GM21619 (cell line): ENCODE measurements around the gene CALD1.
"Not testable (repeated sequence)": the region's sequence is repeated elsewhere in the genome, so short reads cannot be mapped to it uniquely, and the experiment has no call there.

Experiments used
- ATAC-seq: cut with Tn5 transposase; IDR thresholded peaks from one replicate; pipeline ENCODE4 v1.9.1; 2021; ENCODE audit not compliant: unreplicated experiment

CALD1 gene

DNA sequence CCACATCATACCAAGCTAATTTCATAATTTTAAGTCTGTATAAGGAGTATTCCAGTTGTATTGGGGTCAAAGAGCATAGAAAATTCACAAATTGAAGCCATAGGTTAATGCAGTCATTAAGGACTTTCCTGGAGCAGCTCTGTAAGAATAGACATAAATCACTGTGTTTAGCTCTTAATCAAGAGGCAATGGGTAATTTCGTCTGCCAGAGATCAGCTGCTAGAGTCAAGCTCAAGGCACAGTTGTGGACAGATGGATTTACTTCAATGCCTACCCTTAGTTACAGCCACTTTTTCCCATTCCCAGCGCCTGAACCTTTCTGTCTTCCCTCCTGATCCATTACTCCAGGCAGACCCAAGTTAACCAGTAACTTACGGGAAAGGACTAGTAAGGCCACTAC lies 166.3 kb downstream of the CALD1 start:
- no peak for ATAC-seq

- ATAC-seq = no peak
Observed at GRCh38 chr7:134946260-134946659, 166.8 kb downstream of the CALD1 start.

DNA sequence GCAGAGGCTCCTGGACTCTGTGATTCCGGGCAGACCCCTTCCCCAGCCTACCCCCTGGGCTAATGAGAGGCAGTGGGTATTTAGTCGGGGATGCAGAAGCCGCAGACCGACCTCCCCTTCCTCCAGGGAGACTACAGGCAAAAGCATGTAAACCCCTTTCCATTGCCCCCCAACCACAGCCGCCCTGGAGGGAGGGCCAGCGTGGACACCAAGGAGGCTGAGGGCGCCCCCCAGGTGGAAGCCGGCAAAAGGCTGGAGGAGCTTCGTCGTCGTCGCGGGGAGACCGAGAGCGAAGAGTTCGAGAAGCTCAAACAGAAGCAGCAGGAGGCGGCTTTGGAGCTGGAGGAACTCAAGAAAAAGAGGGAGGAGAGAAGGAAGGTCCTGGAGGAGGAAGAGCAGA lies 167.9 kb downstream of the CALD1 start:
- ATAC-seq = no peak

DNA sequence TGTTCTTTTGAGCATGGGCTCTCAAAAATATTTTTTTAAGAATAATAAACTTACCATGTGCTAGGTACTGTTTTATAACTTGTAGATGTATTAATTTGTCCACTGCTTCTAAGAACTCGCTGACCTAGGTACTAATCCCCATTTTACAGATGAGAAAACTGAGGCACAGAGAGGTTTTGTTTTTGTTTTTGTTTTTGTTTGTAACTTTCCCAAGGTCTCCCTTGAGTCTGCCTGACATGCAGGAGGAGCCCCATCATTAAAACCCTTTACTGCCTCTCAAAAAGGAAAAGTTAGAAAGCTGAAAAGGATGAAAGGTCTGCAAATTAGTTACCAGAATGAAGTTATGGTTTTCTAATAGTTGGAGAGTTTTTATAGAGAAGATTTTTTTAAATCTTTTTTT lies 168.4 kb downstream of the CALD1 start:
- no peak for ATAC-seq

DNA sequence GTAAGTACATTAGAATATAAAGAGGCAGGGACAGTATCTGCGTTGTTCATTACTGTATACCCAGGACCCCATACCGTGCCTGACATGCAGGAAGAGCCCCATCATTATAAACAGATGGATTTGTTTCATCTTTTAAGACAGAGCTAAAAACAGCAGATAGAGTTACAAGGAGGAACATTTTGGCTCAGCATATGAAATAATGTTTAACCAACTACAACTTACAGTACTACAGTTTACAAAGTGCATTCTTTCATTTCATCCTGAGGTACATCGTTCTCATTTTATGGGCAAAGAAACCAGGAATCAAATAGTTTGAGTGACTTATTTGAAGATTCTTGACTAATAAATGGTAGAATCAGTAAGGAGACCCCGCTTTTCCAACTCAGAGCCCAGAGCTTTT lies 168.8 kb downstream of the CALD1 start:
- no peak for ATAC-seq

- no peak for ATAC-seq
Observed at GRCh38 chr7:134948736-134949135, 169.3 kb downstream of the CALD1 start.

- ATAC-seq = no peak
Observed at GRCh38 chr7:134949171-134949570, 169.7 kb downstream of the CALD1 start.

DNA sequence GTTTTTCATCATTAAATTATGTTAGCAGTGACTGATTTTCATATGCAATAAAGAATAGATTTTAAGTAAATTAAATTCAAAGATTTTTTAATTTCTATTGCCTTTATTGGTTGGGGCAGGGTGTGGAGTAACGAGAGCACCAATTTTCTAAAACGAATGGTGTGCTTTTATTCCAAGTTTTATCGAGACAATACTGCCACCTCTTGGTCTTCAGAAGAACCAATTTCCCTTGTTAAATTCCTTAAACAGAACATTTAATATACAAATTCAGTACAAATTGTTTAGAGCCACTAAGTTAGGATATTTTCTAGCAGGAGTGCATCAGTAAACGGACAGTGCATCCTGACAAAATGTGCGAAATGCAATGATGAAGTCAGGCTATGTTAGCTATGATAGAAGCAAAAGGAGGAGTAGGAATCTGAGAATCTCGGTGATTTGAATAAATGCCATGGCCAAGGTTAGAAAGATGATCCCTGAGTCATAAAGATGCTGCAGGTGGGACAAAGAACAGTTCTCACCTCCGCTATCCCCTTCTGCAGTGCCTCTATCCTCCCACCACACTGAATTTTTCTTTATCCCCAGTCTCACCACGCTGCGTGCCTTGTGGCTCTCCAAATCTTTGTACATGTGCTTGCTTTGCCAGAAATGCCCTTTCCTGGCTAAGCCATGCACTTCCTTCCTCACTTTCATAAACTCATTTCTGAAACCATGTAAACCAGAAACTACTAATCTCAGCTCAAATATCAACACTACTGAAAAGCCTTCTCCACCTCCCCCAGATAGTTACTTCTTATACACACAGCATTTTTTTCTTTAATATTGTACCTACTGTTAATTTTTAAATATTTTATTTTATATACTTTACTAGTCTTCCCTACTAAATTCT lies 175.0 kb downstream of the CALD1 start:
- no peak for ATAC-seq

DNA sequence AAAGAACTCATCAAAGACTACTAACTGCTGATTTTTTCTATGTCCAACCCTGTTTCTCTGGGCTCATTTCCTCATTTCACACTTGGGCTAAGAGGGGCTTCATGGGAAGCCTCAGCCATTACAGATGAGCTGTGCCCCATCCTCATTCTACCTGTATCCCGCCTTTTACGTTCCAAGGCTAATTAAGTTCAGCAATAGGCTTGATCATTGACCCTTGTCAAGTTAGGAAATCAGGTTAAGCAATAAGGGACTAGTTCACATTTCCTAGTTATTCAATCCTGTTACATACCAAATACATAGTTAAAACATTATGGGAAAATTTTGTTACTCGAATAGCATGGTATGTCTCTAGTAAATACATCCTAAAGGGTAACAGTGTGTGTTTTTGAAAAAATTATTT lies 177.6 kb downstream of the CALD1 start:
- no peak for ATAC-seq

DNA sequence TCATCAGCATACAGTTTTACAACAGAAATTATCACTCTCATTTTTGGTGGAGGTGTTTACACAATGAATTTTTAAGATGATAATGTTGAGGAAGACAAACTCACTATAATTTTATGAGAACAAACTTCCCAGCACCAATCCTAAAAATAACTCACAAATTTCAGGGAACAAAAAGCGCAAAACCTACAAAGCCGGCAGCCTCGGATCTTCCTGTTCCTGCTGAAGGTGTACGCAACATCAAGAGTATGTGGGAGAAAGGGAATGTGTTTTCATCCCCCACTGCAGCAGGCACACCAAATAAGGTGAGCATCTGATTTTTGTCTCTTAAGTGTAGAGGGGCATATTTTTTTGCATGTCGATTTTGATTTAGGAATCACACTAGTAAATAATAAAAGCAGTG lies 180.4 kb downstream of the CALD1 start:
- no peak for ATAC-seq

GRCh38 chr7:134962270-134962780 lies 182.9 kb downstream of the CALD1 start:
- no peak for ATAC-seq

DNA sequence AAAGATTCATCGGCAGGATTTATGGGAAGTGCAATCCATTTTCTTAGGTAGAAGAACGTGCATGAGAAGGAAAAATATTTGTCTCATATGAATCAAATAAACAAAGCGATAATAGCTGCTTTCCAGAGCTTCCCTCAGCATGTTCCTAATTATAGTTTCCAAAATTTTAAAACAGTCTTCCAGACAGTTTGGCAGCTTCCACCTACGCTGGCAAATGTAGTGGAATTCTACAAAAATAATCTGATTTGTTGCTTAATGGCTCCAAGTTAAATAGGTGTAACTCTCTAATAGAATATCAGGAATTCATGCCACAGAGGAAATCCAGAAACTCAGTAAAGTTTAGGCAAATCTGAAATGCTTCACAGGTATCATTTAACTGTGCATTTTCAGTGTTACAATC lies 183.6 kb downstream of the CALD1 start:
- ATAC-seq = no peak

- ATAC-seq = no peak
Observed at GRCh38 chr7:134966691-134967090, 187.3 kb downstream of the CALD1 start.

- no peak for ATAC-seq
Observed at GRCh38 chr7:134968110-134968509, 188.7 kb downstream of the CALD1 start.

DNA sequence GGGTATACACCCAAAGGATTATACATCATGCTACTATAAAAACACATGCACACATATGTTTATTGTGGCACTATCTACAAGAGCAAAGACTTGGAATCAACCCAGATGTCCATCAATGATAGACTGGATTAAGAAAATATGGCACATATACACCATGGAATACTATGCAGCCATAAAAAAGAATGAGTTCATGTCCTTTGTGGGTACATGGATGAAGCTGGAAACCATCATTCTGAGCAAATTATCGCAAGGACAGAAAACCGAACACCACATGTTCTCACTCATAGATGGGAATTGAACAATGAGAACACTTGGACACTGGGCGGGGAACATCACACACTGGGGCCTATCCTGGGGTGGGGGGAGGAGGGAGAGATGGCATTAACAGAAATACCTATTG lies 202.2 kb downstream of the CALD1 start:
- not testable (repeated sequence) for ATAC-seq

- ATAC-seq = peak; percentile 38
Observed at GRCh38 chr7:134985894-134986362, 206.5 kb downstream of the CALD1 start.

GRCh38 chr7:134986363-134987251 lies 207.2 kb downstream of the CALD1 start, which contains the start of gene AGBL3:
TSS of gene AGBL3 (plus strand) at chr7:134986508. CDS start at chr7:134987934, 1,426 bp downstream.
- ATAC-seq = peak; percentile 92

GRCh38 chr7:134988161-134988560 lies 208.7 kb downstream of the CALD1 start:
- ATAC-seq = no peak

GRCh38 chr7:134991469-134992339 lies 212.3 kb downstream of the CALD1 start:
- no peak for ATAC-seq

- peak; percentile 68 for ATAC-seq
Observed at GRCh38 chr7:134992626-134993179, 213.3 kb downstream of the CALD1 start.
